ENCODE results near the gene PALLD. TPM values are rescaled to one million over a fixed set of nuclear protein-coding genes. Genes with fewer than 3 reads are reported as not detected.

Gene PALLD
- total and polyA plus RNA-seq, 2 of the 8 experiments (the other 6 are each of a cell fraction or from before 2014, with no cell fraction given): 10.5 to 25.0 TPM

GRCh38 chr4:168502861-168503260 lies 6.0 kb downstream of the PALLD start (continued):
- TF ChIP-seq SRF (IDR thresholded peaks at IDR 0.05; ENCODE audit: low read depth, low read length) (no peak), CBX5 (IDR thresholded peaks at IDR 0.05; ENCODE audit: low read depth, low read length) (no peak), SAP30 (IDR thresholded peaks at IDR 0.05; ENCODE audit: insufficient read depth, insufficient replicate concordance, low read length) (no peak), CTCF (IDR thresholded peaks at IDR 0.05; ENCODE audit: control extremely low read depth in 1 of 3, insufficient read depth in 1 of 3, low read depth in 1 of 3, low read length in 3 of 3) (no peak)

All from H1 (cell line).